Measurements from ENCODE around the gene ADAM10.

Gene ADAM10

GRCh38 chr15:58595516-58596263 is 153.8 kb downstream of the ADAM10 start:
- Histone ChIP-seq H3K4me1 (ENCODE audit: control insufficient read depth, insufficient read depth, low read length) (peaks cover 8% of the 10 kb centered on the region; the same call in 1 of the 2 replicates), H3K27me3 (ENCODE audit: control insufficient read depth, insufficient read depth, low read length) (no peaks in the 10 kb centered on the region), H3K27ac (ENCODE audit: low read depth, low read length) (no peak overlapping the region), H3K9me3 (ENCODE audit: control insufficient read depth, insufficient read depth, low read length) (no peaks in the 10 kb centered on the region), H3K9ac (ENCODE audit: low read depth, low read length) (no peak overlapping the region), H3K36me3 (ENCODE audit: control insufficient read depth, insufficient read depth, low read length) (peaks cover 21% of the 10 kb centered on the region), H3K4me3 (ENCODE audit: low read depth, low read length) (no peak overlapping the region)

GRCh38 chr15:58594898-58595297 is 154.6 kb downstream of the ADAM10 start:
- H3K4me1 ChIP-seq (ENCODE audit: control insufficient read depth, insufficient read depth, low read length): peaks cover 8% of the 10 kb centered on the region; the same call in 1 of the 2 replicates
- H3K27me3 ChIP-seq (ENCODE audit: control insufficient read depth, insufficient read depth, low read length): no peaks in the 10 kb centered on the region
- H3K9me3 ChIP-seq (ENCODE audit: control insufficient read depth, insufficient read depth, low read length): no peaks in the 10 kb centered on the region
- H3K36me3 ChIP-seq (ENCODE audit: control insufficient read depth, insufficient read depth, low read length): peaks cover 21% of the 10 kb centered on the region
- no peak overlapping the region for H3K4me3 ChIP-seq (ENCODE audit: low read depth, low read length)
- H3K27ac ChIP-seq (ENCODE audit: low read depth, low read length): no peak overlapping the region
- H3K9ac ChIP-seq (ENCODE audit: low read depth, low read length): no peak overlapping the region

- Histone ChIP-seq H3K9ac (ENCODE audit: low read depth, low read length) (no peak overlapping the region), H3K27ac (ENCODE audit: low read depth, low read length) (no peak overlapping the region)
These were observed 155.6 kb downstream of the ADAM10 start for GRCh38 chr15:58593870-58594269.

GRCh38 chr15:58590926-58591325 is 158.6 kb downstream of the ADAM10 start:
- no peak overlapping the region for H3K4me3 ChIP-seq (ENCODE audit: low read depth, low read length)
- no peaks in the 10 kb centered on the region for H3K4me1 ChIP-seq (ENCODE audit: control insufficient read depth, insufficient read depth, low read length)

More at GRCh38 chr15:58593870-58594269, 155.6 kb downstream of the ADAM10 start:
- H3K27me3 ChIP-seq (ENCODE audit: control insufficient read depth, insufficient read depth, low read length): no peaks in the 10 kb centered on the region
- peaks cover 21% of the 10 kb centered on the region for H3K36me3 ChIP-seq (ENCODE audit: control insufficient read depth, insufficient read depth, low read length)
- no peak overlapping the region for H3K4me3 ChIP-seq (ENCODE audit: low read depth, low read length)
- H3K9me3 ChIP-seq (ENCODE audit: control insufficient read depth, insufficient read depth, low read length): no peaks in the 10 kb centered on the region
- peaks cover 8% of the 10 kb centered on the region; the same call in 1 of the 2 replicates for H3K4me1 ChIP-seq (ENCODE audit: control insufficient read depth, insufficient read depth, low read length)

GRCh38 chr15:58590236-58590635 is 159.3 kb downstream of the ADAM10 start:
- Histone ChIP-seq H3K27ac (ENCODE audit: low read depth, low read length) (no peak overlapping the region), H3K4me1 (ENCODE audit: control insufficient read depth, insufficient read depth, low read length) (no peaks in the 10 kb centered on the region), H3K4me3 (ENCODE audit: low read depth, low read length) (no peak overlapping the region)

More at GRCh38 chr15:58590926-58591325, 158.6 kb downstream of the ADAM10 start:
- H3K9me3 ChIP-seq (ENCODE audit: control insufficient read depth, insufficient read depth, low read length): no peaks in the 10 kb centered on the region
- H3K9ac ChIP-seq (ENCODE audit: low read depth, low read length): no peak overlapping the region
- no peak overlapping the region for H3K27ac ChIP-seq (ENCODE audit: low read depth, low read length)
- H3K36me3 ChIP-seq (ENCODE audit: control insufficient read depth, insufficient read depth, low read length): 0 out of 2 replicates have a peak, but pooled peaks cover 8% of the 10 kb centered on the region
- H3K27me3 ChIP-seq (ENCODE audit: control insufficient read depth, insufficient read depth, low read length): no peaks in the 10 kb centered on the region

GRCh38 chr15:58589047-58589446 is 160.5 kb downstream of the ADAM10 start:
- Histone ChIP-seq H3K27ac (ENCODE audit: low read depth, low read length) (no peak overlapping the region), H3K4me3 (ENCODE audit: low read depth, low read length) (no peak overlapping the region), H3K9me3 (ENCODE audit: control insufficient read depth, insufficient read depth, low read length) (no peaks in the 10 kb centered on the region), H3K36me3 (ENCODE audit: control insufficient read depth, insufficient read depth, low read length) (0 out of 2 replicates have a peak, but pooled peaks cover 3% of the 10 kb centered on the region), H3K27me3 (ENCODE audit: control insufficient read depth, insufficient read depth, low read length) (no peaks in the 10 kb centered on the region), H3K9ac (ENCODE audit: low read depth, low read length) (no peak overlapping the region), H3K4me1 (ENCODE audit: control insufficient read depth, insufficient read depth, low read length) (no peaks in the 10 kb centered on the region)

More at GRCh38 chr15:58590236-58590635, 159.3 kb downstream of the ADAM10 start:
- H3K9me3 ChIP-seq (ENCODE audit: control insufficient read depth, insufficient read depth, low read length): no peaks in the 10 kb centered on the region
- H3K36me3 ChIP-seq (ENCODE audit: control insufficient read depth, insufficient read depth, low read length): 0 out of 2 replicates have a peak, but pooled peaks cover 5% of the 10 kb centered on the region
- H3K9ac ChIP-seq (ENCODE audit: low read depth, low read length): no peak overlapping the region
- no peaks in the 10 kb centered on the region for H3K27me3 ChIP-seq (ENCODE audit: control insufficient read depth, insufficient read depth, low read length)

GRCh38 chr15:58588096-58588495 is 161.4 kb downstream of the ADAM10 start:
- no peak overlapping the region for H3K4me3 ChIP-seq (ENCODE audit: low read depth, low read length)
- no peak overlapping the region for H3K9ac ChIP-seq (ENCODE audit: low read depth, low read length)
- no peaks in the 10 kb centered on the region for H3K27me3 ChIP-seq (ENCODE audit: control insufficient read depth, insufficient read depth, low read length)
- no peaks in the 10 kb centered on the region for H3K4me1 ChIP-seq (ENCODE audit: control insufficient read depth, insufficient read depth, low read length)
- H3K36me3 ChIP-seq (ENCODE audit: control insufficient read depth, insufficient read depth, low read length): no peaks in the 10 kb centered on the region
- H3K27ac ChIP-seq (ENCODE audit: low read depth, low read length): no peak overlapping the region
- 0 out of 2 replicates have a peak, but pooled peaks cover 2% of the 10 kb centered on the region for H3K9me3 ChIP-seq (ENCODE audit: control insufficient read depth, insufficient read depth, low read length)

GRCh38 chr15:58587486-58587885 is 162.0 kb downstream of the ADAM10 start:
- H3K4me3 ChIP-seq (ENCODE audit: low read depth, low read length): no peak overlapping the region
- H3K36me3 ChIP-seq (ENCODE audit: control insufficient read depth, insufficient read depth, low read length): no peaks in the 10 kb centered on the region
- H3K27ac ChIP-seq (ENCODE audit: low read depth, low read length): no peak overlapping the region
- 0 out of 2 replicates have a peak, but pooled peaks cover 3% of the 10 kb centered on the region for H3K9me3 ChIP-seq (ENCODE audit: control insufficient read depth, insufficient read depth, low read length)
- no peaks in the 10 kb centered on the region for H3K27me3 ChIP-seq (ENCODE audit: control insufficient read depth, insufficient read depth, low read length)
- no peaks in the 10 kb centered on the region for H3K4me1 ChIP-seq (ENCODE audit: control insufficient read depth, insufficient read depth, low read length)
- no peak overlapping the region for H3K9ac ChIP-seq (ENCODE audit: low read depth, low read length)

GRCh38 chr15:58585693-58586443 is 163.6 kb downstream of the ADAM10 start:
- no peak overlapping the region for H3K4me3 ChIP-seq (ENCODE audit: low read depth, low read length)
- 0 out of 2 replicates have a peak, but pooled peaks cover 3% of the 10 kb centered on the region for H3K9me3 ChIP-seq (ENCODE audit: control insufficient read depth, insufficient read depth, low read length)
- no peak overlapping the region for H3K9ac ChIP-seq (ENCODE audit: low read depth, low read length)
- no peaks in the 10 kb centered on the region for H3K4me1 ChIP-seq (ENCODE audit: control insufficient read depth, insufficient read depth, low read length)
- H3K36me3 ChIP-seq (ENCODE audit: control insufficient read depth, insufficient read depth, low read length): no peaks in the 10 kb centered on the region
- H3K27me3 ChIP-seq (ENCODE audit: control insufficient read depth, insufficient read depth, low read length): no peaks in the 10 kb centered on the region
- H3K27ac ChIP-seq (ENCODE audit: low read depth, low read length): no peak overlapping the region

GRCh38 chr15:58584789-58585461 is 164.6 kb downstream of the ADAM10 start:
- Histone ChIP-seq H3K9ac (ENCODE audit: low read depth, low read length) (no peak overlapping the region), H3K36me3 (ENCODE audit: control insufficient read depth, insufficient read depth, low read length) (no peaks in the 10 kb centered on the region), H3K4me1 (ENCODE audit: control insufficient read depth, insufficient read depth, low read length) (no peaks in the 10 kb centered on the region), H3K4me3 (ENCODE audit: low read depth, low read length) (no peak overlapping the region), H3K9me3 (ENCODE audit: control insufficient read depth, insufficient read depth, low read length) (0 out of 2 replicates have a peak, but pooled peaks cover 3% of the 10 kb centered on the region), H3K27ac (ENCODE audit: low read depth, low read length) (no peak overlapping the region), H3K27me3 (ENCODE audit: control insufficient read depth, insufficient read depth, low read length) (no peaks in the 10 kb centered on the region)

Data from HUES48 (cell line).